GM12878 (cell line): ENCODE results near the gene MXRA7. TPM values are rescaled to one million over a fixed set of nuclear protein-coding genes. Genes with fewer than 3 reads are reported as not detected.
"Not testable (repeated sequence)": the region's sequence is repeated elsewhere in the genome, so short reads cannot be mapped to it uniquely, and the experiment has no call there.

ENCODE experiments used
- ATAC-seq: fragments of 200-7000 bp; cut with Tn5 transposase; 3 replicates; pipeline ENCODE4 v1.9.1; 2020; ENCODE audit warnings: mild to moderate bottlenecking, moderate library complexity
- BruUV-seq: library from RNA; stranded (reverse); fragments of 400-500 nt; replicated peaks from 2 replicates; lab custom pipeline; 2021; lab: Mats Ljungman, UMichigan
- CTCF ChIA-PET: fragments of 300-600 bp; sonication (Branson Sonifier 250); formaldehyde crosslinking; extraction: SDS; loops from one replicate; lab custom pipeline; 2021; ENCODE audit warnings: inconsistent platforms; lab: Yijun Ruan, JAX
- POLR2A ChIA-PET: fragments of 350-600 bp; formaldehyde crosslinking; extraction: SDS; loops from one replicate; lab custom pipeline; 2021; ENCODE audit warnings: inconsistent platforms; lab: Charles Lee
- RAD21 ChIA-PET: fragments of 300-600 bp; sonication (Branson Sonifier 250); formaldehyde crosslinking; loops from one replicate; lab custom pipeline; 2023; ENCODE audit warnings: antibody characterized with exemption; ENCODE audit not compliant: unreplicated experiment; lab: Charles Lee
- SMC1A ChIA-PET: fragments of 300-600 bp; sonication (Branson Sonifier 250); formaldehyde crosslinking; loops from one replicate; lab custom pipeline; 2023; ENCODE audit not compliant: unreplicated experiment, uncharacterized antibody; lab: Charles Lee
- DNase-seq: peaks from one replicate; pipeline ENCODE4 v3.0.0-alpha.2; 2011; ENCODE audit warnings: low read depth, low spot score
- FAIRE-seq: peaks from 3 replicates; lab custom pipeline; 2011; peaks lifted over from hg19 to GRCh38; lab: Jason Lieb, UNC
- H2AFZ ChIP-seq: 2 replicates; pipeline ENCODE4 v1.6.0; 2011; ENCODE audit warnings: low read depth, low read length, control low read depth; ENCODE audit not compliant: control insufficient read depth
- H3K27ac ChIP-seq: 2 replicates; pipeline ENCODE4 v1.5.1; 2011; ENCODE audit warnings: control low read depth; ENCODE audit not compliant: control insufficient read depth, insufficient read depth
- H3K27me3 ChIP-seq, 2 experiments: replicated peaks in 1 of 2; 2 replicates each; pipeline versions ENCODE4 v1.6.0 to v1.6.1; 2011; ENCODE audit warnings: low read length in 1 of 2; ENCODE audit not compliant: control insufficient read depth in 2 of 2, insufficient read depth in 2 of 2
- H3K36me3 ChIP-seq, 2 experiments: 2 replicates each; pipeline ENCODE4 v1.5.1; 2011; ENCODE audit warnings: low read length in 1 of 2; ENCODE audit not compliant: control insufficient read depth in 2 of 2, insufficient read depth in 2 of 2
- H3K4me1 ChIP-seq: 2 replicates; pipeline ENCODE4 v1.6.1; 2011; ENCODE audit warnings: mild to moderate bottlenecking, low read length, moderate library complexity, mixed read lengths; ENCODE audit not compliant: control insufficient read depth, insufficient read depth
- H3K4me2 ChIP-seq: 2 replicates; pipeline ENCODE4 v1.6.0; 2011; ENCODE audit warnings: control low read depth; ENCODE audit not compliant: control insufficient read depth, insufficient read depth
- H3K4me3 ChIP-seq: fragments of 200-600 bp; sonication (generic); 2 replicates; pipeline ENCODE4 v1.5.1; 2016
- H3K79me2 ChIP-seq: 2 replicates; pipeline ENCODE4 v1.6.0; 2011; ENCODE audit warnings: low read length; ENCODE audit not compliant: control insufficient read depth, insufficient read depth
- H3K9ac ChIP-seq: 2 replicates; pipeline ENCODE4 v1.8.0; 2011; ENCODE audit warnings: low read length, control low read depth, mixed read lengths; ENCODE audit not compliant: control insufficient read depth, insufficient read depth
- H3K9me3 ChIP-seq: replicated peaks from 3 replicates; pipeline ENCODE4 v1.5.1; 2011; ENCODE audit warnings: mild to moderate bottlenecking, low read length; ENCODE audit not compliant: control insufficient read depth, insufficient read depth
- H4K20me1 ChIP-seq: 2 replicates; pipeline ENCODE4 v1.6.0; 2011; ENCODE audit not compliant: control insufficient read depth, insufficient read depth
- TARDBP ChIP-seq: IDR thresholded peaks from 2 replicates; pipeline ENCODE4 v1.6.1; 2016; ENCODE audit warnings: borderline replicate concordance
- WGBS: methylation state at CpG from one replicate; pipeline ENCODE4 v1.1.6; 2016; ENCODE audit warnings: low lambda C conversion rate; ENCODE audit not compliant: insufficient replicate concordance, insufficient coverage; ENCODE audit errors: missing lambda C conversion rate; 5-methylcytosine and 5-hydroxymethylcytosine counted together
- in situ Hi-C: fragments of 300-500 bp; cut with MboI; formaldehyde crosslinking; loops from 9 replicates; pipeline ENCODE4 v1.14.3; 2018; ENCODE audit warnings: mixed read lengths
- intact Hi-C: fragments of 100-400 bp; cut with micrococcal nuclease; formaldehyde crosslinking; loops from one replicate; pipeline ENCODE4 v1.14.2; 2022; ENCODE audit not compliant: unreplicated experiment
- polyA plus RNA-seq, 11 experiments: library from polyadenylated mRNA; depleted of rRNA in 4 of 11; unstranded in 6 of 11; stranded (reverse) in 5 of 11; fragments of >200 nt; fragmentation: Nextera tagmentation in 4 of 11; fragmentation: Illumina TruSeq in 1 of 11; extraction: Ambion mirVana in 4 of 11; extraction: Trizol in 1 of 11; gene quantifications; 1 replicate in 1 of 11; 2 replicates in 10 of 11; pipeline versions ENCODE4 v1.2.1 to v1.2.3, GENCODE V29; 2011 to 2016; ENCODE audit warnings: inconsistent platforms in 2 of 11, missing spikeins in 2 of 11, low read depth in 1 of 11
- total RNA-seq, 4 experiments: library from RNA; depleted of rRNA in 3 of 4; stranded (reverse); fragments of >200 nt in 3 of 4; fragmentation: Illumina TruSeq in 1 of 4; extraction: Trizol in 1 of 4; gene quantifications; 2 replicates each; pipeline versions ENCODE4 v1.2.1 to v1.2.3, GENCODE V29; 2013 to 2021
- TF ChIP-seq, protein P1 (sequence below): fragments of 450-650 bp; conservative IDR thresholded peaks from 2 replicates; pipeline ENCODE4 v1.6.1; 2017; ENCODE audit warnings: mild to moderate bottlenecking, moderate library complexity

Gene MXRA7
- total and polyA plus RNA-seq, 10 of the 15 experiments (the other 5 are each of a cell fraction or from before 2014, with no cell fraction given) = 0.03 to 2.0 (median 0.33) TPM

DNA sequence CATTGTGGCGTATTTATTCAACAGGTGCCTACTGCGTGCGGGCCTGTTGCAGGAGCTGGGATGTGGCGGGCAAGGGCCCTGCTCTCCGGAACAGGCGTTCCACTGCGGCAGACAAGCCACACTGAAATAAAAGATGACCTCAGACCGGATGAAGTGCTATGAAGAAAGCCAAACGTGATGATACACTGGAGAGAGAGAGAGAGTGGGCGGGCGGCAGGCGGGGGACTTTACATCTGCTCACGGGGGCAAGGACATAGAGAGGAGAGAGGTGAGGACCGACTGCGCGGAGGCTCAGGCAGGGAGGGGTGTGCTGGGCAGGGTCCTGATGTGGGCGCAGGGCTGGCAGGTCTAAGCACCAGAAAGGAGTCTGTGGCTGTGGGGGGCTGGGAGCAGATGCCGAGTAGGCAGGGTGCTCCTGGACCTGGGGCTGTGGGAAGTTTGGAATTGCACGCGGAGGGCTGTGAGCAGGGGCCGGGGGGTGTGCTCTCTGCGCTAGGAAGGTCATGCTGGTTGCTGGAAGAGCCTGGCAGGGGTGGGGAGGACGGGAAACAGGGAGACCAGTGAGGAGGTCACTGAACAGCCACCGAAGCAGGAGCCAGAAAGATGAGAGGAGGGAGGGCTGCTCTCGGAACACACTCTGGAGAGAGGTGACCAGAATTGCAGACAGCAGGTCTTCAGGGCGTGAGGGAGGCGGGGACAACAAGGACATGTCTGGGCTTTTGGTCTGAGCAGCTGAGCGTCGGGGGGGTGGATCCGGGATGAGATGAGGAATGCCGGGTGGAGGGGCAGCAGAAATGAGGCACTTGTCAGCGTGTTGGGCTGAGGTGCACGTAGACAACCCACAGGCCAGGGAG, 9.9 kb downstream of the MXRA7 start (continued):
- TF ChIP-seq, protein P1, sequence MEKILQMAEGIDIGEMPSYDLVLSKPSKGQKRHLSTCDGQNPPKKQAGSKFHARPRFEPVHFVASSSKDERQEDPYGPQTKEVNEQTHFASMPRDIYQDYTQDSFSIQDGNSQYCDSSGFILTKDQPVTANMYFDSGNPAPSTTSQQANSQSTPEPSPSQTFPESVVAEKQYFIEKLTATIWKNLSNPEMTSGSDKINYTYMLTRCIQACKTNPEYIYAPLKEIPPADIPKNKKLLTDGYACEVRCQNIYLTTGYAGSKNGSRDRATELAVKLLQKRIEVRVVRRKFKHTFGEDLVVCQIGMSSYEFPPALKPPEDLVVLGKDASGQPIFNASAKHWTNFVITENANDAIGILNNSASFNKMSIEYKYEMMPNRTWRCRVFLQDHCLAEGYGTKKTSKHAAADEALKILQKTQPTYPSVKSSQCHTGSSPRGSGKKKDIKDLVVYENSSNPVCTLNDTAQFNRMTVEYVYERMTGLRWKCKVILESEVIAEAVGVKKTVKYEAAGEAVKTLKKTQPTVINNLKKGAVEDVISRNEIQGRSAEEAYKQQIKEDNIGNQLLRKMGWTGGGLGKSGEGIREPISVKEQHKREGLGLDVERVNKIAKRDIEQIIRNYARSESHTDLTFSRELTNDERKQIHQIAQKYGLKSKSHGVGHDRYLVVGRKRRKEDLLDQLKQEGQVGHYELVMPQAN = no peak

DNA sequence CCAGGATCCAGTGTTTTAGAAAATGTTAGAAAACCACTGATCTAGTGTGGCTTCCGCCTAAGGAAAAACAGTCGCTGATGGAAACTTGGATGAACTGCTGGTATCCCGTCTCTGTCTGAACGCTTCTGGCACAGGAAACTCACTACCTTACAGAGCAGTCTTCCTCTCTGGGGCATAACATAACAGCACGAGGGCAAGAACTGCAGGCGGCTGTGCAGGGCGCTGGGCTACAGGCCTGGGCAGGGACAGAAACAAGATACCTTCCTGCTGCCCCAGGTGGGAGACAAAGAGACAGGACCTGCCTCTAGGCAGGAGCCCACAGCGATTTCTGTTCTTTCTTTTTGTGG, 10.5 kb downstream of the MXRA7 start:
- SMC1A ChIA-PET = no interaction called here
- WGBS = 62% methylated on average over 8 of the region's 8 CpGs
- CTCF ChIA-PET = no interaction called here
- POLR2A ChIA-PET = no interaction called here
- Histone ChIP-seq H3K9ac (no peak overlapping the region), H3K27me3 (no peaks in the 10 kb centered on the region; a peak in 1 of 4 replicates), H4K20me1 (no peaks in the 10 kb centered on the region), H3K4me2 (no peak overlapping the region), H2AFZ (no peak overlapping the region), H3K79me2 (no peaks in the 10 kb centered on the region), H3K4me3 (no peak overlapping the region), H3K4me1 (peaks cover 22% of the 10 kb centered on the region), H3K36me3 (no peaks in the 10 kb centered on the region), H3K27ac (no peak overlapping the region), H3K9me3 (no peaks in the 10 kb centered on the region)
- no TSS peak for BruUV-seq
- TF ChIP-seq TARDBP = no peak
- intact Hi-C loops (no loop called here), in situ Hi-C loops (no loop called here)
- no peak for FAIRE-seq
- RAD21 ChIA-PET = no interaction called here
- no peak; the same call in 2 of the 3 replicates for ATAC-seq
- no peak for DNase-seq

DNA sequence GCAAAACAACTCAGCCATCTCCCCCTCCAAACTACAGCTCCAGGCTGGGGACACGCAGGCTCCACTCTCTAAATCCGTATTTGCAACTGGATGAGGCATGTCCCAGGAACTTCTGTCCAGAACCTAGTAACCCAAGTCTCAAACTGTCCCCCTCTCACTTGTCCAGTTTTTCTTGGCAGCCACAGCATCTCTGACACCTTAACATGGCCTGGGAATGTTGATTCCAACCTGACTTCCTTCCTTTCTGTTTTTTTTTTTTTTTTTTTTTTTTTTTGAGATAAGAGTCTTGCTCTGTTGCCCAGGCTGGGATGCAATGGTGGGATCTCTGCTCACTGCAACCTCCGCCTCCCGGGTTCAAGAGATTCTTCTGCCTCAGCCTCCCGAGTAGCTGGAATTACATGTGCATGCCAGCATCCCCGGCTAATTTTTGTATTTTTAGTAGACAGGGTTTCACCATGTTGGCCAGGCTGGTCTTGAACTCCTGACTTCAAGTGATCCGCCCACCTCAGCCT, 12.2 kb downstream of the MXRA7 start:
- intact Hi-C loops = loop anchor here (10.0 kb wide), 1 partner anchor 134 kb away; a partner anchor contains a TSS
- DNase-seq, RAD21 ChIA-PET, in situ Hi-C loops, H3K36me3 ChIP-seq, H3K79me2 ChIP-seq, H3K4me2 ChIP-seq, H3K4me3 ChIP-seq, H3K27ac ChIP-seq, BruUV-seq, H4K20me1 ChIP-seq, H3K9me3 ChIP-seq, CTCF ChIA-PET, H3K27me3 ChIP-seq, H3K9ac ChIP-seq, FAIRE-seq, H2AFZ ChIP-seq, ATAC-seq: not testable (repeated sequence)
- peaks cover 22% of the 10 kb centered on the region for H3K4me1 ChIP-seq
- 73% methylated on average over 7 of the region's 7 CpGs for WGBS
- ChIA-PET SMC1A (interaction anchor here (1.0 kb wide), 1 partner anchor 27 kb away, joined by 3 read pairs; no protein-coding TSS in a partner anchor), POLR2A (interaction anchor here (0.5 kb wide), 1 partner anchor 79 kb away, joined by 3 read pairs; no protein-coding TSS in a partner anchor)
